OCI-LY3 (cell line): ENCODE measurements around the gene MAPK13.

ENCODE experiments used
- EZH2phosphoT487 ChIP-seq: fragments of 200-600 bp; shearing (Covaris generic); IDR thresholded peaks from 2 replicates; pipeline ENCODE4 v1.6.1; 2018; ENCODE audit warnings: antibody characterized with exemption, mixed run types, low read depth
- TF ChIP-seq, protein P1 (sequence below): fragments of 200-600, 300-600 bp; sonication (generic); IDR thresholded peaks from 2 replicates; pipeline ENCODE4 v1.5.1; 2014; ENCODE audit warnings: antibody characterized with exemption, low read length, low read depth

- TF ChIP-seq, protein P1, sequence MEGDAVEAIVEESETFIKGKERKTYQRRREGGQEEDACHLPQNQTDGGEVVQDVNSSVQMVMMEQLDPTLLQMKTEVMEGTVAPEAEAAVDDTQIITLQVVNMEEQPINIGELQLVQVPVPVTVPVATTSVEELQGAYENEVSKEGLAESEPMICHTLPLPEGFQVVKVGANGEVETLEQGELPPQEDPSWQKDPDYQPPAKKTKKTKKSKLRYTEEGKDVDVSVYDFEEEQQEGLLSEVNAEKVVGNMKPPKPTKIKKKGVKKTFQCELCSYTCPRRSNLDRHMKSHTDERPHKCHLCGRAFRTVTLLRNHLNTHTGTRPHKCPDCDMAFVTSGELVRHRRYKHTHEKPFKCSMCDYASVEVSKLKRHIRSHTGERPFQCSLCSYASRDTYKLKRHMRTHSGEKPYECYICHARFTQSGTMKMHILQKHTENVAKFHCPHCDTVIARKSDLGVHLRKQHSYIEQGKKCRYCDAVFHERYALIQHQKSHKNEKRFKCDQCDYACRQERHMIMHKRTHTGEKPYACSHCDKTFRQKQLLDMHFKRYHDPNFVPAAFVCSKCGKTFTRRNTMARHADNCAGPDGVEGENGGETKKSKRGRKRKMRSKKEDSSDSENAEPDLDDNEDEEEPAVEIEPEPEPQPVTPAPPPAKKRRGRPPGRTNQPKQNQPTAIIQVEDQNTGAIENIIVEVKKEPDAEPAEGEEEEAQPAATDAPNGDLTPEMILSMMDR: no peak
- TF ChIP-seq EZH2phosphoT487: no peak
These were observed at the start of gene MAPK13 for GRCh38 chr6:36129941-36130666.
